Measurements from ENCODE around the gene LIPC. TPM values are rescaled to one million over a fixed set of nuclear protein-coding genes. Genes with fewer than 3 reads are reported as not detected.

Gene LIPC
- total RNA-seq, 1 experiment from 2014 or later, result not detected

- TF ChIP-seq TCF7L2 (IDR thresholded peaks at IDR 0.05; ENCODE audit: borderline replicate concordance, extremely low read depth, insufficient read depth, insufficient read length) (no peak), YY1 (IDR thresholded peaks at IDR 0.05; ENCODE audit: extremely low read depth, insufficient replicate concordance, low read depth, low read length) (no peak), POLR2AphosphoS5 (IDR thresholded peaks at IDR 0.05; ENCODE audit: low read depth, low read length) (no peak), ZBTB33 (IDR thresholded peaks at IDR 0.05; ENCODE audit: extremely low read depth, insufficient replicate concordance, low read length) (no peak), FOSL1 (IDR thresholded peaks at IDR 0.05; ENCODE audit: low read depth) (no peak)
These were observed 6.3 kb downstream of the LIPC start (continued) for GRCh38 chr15:58438111-58438510.

GRCh38 chr15:58438956-58439355 lies 7.2 kb downstream of the LIPC start:
- no peaks in the 10 kb centered on the region for H3K27me3 ChIP-seq (ENCODE audit: insufficient read depth, low read length)
- no peaks in the 10 kb centered on the region for H3K9me2 ChIP-seq (ENCODE audit: insufficient read depth)
- H3K36me3 ChIP-seq (ENCODE audit: control insufficient read depth in 1 of 2, insufficient read depth in 2 of 2, low read length in 2 of 2), result no peaks in the 10 kb centered on the region
- no peaks in the 10 kb centered on the region for H3K9me3 ChIP-seq (ENCODE audit: control insufficient read depth in 1 of 2, insufficient read depth in 1 of 2, low read depth in 1 of 2, low read length in 2 of 2)
- H3K9ac ChIP-seq (ENCODE audit: low read length), result no peak overlapping the region
- DNase-seq (ENCODE audit: low read depth, low spot score), result peak; percentile 60
- peak overlapping the region; percentile 83 for H3K4me2 ChIP-seq (ENCODE audit: low read length)
- peak; percentile 67 for ATAC-seq
- intact Hi-C loops (cut with micrococcal nuclease), result loop anchor here (5.0 to 10.0 kb wide), 2 partner anchors 164 to 333 kb away; partner anchors contain the start of gene MINDY2
- H3K4me3 ChIP-seq (replicated peaks in 1 of 2; ENCODE audit: low read depth in 1 of 2, low read length in 2 of 2), result no peak overlapping the region
- ChIA-PET POLR2A (no interaction called here), CTCF (interaction anchor here (1.6 kb wide), 1 partner anchor 78 kb away, joined by 4 read pairs; no protein-coding TSS in a partner anchor), RAD21 (ENCODE audit: low non-redundant PET in 1 of 2, low total read pairs in 2 of 2, uncharacterized antibody in 2 of 2, unreplicated experiment in 2 of 2) (no interaction called here)
- H3K79me2 ChIP-seq (ENCODE audit: insufficient read depth, low read length), result no peaks in the 10 kb centered on the region
- peak overlapping the region; percentile 98 for H3K27ac ChIP-seq (ENCODE audit: low read depth, low read length)
- peak overlapping the region; percentile 91 for H2AFZ ChIP-seq (ENCODE audit: low read depth, low read length, poor library complexity, severe bottlenecking)
- no peaks in the 10 kb centered on the region for H4K20me1 ChIP-seq (ENCODE audit: insufficient read depth)
- peaks cover 40 to 54% of the 10 kb centered on the region in 2 experiments for H3K4me1 ChIP-seq (ENCODE audit: control insufficient read depth in 1 of 2, insufficient read depth in 2 of 2, low read length in 2 of 2)
- TF ChIP-seq SRF (IDR thresholded peaks at IDR 0.05; ENCODE audit: low read depth) (no peak), ZFX (IDR thresholded peaks at IDR 0.05) (peak; percentile 28; the same call in 1 of the 2 replicates), RAD21 (IDR thresholded peaks at IDR 0.05; ENCODE audit: low read depth) (peak; percentile 61), JUND (IDR thresholded peaks at IDR 0.05) (no peak), CTCF (IDR thresholded peaks at IDR 0.05 in 2 of 3, conservative IDR thresholded peaks at IDR 0.05 in 1 of 3; ENCODE audit: borderline replicate concordance in 1 of 3, insufficient read depth in 1 of 3, low read depth in 2 of 3, low read length in 2 of 3) (peak; percentile 16 to 52 (median 41); a peak in 3 of 6 replicates), ELF1 (IDR thresholded peaks at IDR 0.05; ENCODE audit: borderline replicate concordance, low read depth) (no peak), POLR2AphosphoS5 (IDR thresholded peaks at IDR 0.05; ENCODE audit: low read depth, low read length) (no peak)
- no TSS peak for BruUV-seq (replicated peaks)
